HG03280 (cell line): ENCODE results near the gene VAV2.

ENCODE experiments used
- ATAC-seq: cut with Tn5 transposase; IDR thresholded peaks from one replicate; pipeline ENCODE4 v1.9.1; 2021; ENCODE audit warnings: mild to moderate bottlenecking, moderate library complexity; ENCODE audit not compliant: unreplicated experiment

The VAV2 gene

DNA sequence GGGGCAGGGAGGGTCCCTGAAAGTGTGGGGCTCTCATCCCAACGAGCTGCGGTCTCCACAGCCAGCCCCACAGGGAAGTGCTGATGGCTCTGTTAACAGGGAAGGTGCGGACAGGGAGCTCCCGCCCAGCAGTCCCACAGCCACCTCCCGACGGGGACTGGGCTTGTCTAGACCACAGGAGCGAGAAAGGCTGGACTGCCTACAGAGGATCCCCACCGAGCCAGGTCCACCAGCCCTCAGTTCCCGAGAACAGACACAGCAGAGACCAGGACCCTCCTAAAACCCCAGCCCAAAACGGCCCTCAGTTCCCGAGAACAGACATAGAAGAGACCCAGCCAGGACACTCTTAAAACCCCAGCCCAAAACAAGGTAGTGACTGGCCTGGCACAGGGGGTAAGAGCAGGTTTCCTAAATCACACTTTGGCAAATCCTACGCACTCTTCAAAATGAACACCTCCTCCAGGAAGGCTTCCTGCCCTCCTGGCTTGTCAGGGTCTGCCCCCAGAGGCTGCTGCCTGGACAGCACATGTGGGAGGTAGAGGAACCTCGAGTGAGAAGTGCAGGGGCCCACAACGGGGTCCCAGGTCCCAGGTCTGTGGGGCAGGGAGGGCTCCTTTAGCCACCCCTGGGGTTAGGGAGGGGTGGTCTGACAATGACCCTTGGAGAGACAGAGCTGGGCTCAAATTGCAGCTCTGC is 167.9 kb downstream of the VAV2 start:
- no peak for ATAC-seq

DNA sequence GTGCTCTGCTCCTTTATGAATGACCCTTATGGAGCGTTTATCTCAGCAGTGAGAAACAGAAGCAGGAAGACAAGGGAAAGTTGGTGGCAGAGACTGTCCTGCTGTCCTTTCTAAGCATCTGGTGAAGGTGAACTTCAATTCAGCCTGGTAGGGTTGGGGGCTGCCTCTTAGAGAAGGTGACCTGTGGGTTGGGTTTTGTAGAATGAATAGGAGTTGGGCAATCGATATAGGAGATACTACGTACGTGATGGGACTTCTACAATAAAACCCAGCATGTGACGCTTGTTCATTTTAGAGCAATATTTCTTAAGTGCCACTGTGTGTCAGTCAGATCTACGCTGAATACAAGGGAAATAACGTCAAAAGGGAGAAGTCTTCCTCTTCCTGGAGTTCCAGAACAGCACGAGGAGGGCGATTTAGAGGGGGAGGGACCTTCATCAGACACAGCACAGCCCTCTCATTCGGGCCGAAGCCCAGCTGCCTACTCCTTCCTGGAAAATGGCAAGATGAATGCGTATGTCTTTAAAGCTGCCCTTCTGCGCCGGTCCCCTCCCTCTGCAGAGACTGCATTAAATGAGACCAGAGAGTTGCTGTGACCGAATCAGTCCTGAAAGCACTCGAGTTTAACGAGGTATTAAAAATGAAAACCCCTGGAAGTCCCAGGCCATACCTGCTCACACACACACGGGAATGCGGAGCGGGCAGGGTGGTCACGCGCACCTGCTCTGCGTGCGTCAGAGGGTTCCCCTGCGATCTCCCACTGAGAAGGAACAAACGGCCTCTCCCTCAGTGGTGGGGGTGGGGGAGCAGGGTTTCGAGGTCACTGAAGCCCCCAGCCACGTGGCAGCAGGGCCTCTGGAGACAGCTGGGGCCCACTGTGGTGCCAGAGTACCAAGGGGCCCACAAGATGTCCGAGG is 168.7 kb downstream of the VAV2 start:
- ATAC-seq = no peak

DNA sequence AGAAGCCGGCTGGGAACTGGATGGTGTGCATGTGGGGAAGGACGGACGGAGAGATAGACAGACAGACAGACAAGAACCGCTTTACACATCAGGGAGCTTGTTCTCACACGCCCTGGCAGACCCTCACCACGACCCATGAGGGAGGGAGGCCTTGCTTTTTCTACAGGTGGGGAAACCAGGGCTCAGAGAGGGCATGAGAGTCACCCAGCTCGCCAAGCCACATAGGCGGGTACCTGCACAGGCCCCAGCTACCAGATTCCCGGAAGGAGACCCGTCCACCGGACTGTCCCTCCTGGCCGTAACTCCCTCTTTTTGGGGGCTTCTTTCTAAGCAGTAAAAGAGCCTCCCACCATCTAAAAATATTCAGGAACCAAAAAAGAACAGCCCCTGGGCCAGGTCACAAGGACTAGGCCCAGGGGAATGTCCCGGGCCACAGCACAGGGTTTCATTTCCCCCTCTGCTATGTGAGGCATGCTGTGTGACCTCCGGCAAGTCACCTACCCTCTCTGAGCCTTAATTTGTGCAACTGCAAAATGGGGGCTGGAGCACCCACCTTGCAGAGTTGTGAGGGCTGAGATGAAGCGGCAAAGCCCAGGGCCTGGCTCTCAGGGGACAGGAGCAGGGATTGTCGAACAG is 169.6 kb downstream of the VAV2 start:
- peak; percentile 37 for ATAC-seq

DNA sequence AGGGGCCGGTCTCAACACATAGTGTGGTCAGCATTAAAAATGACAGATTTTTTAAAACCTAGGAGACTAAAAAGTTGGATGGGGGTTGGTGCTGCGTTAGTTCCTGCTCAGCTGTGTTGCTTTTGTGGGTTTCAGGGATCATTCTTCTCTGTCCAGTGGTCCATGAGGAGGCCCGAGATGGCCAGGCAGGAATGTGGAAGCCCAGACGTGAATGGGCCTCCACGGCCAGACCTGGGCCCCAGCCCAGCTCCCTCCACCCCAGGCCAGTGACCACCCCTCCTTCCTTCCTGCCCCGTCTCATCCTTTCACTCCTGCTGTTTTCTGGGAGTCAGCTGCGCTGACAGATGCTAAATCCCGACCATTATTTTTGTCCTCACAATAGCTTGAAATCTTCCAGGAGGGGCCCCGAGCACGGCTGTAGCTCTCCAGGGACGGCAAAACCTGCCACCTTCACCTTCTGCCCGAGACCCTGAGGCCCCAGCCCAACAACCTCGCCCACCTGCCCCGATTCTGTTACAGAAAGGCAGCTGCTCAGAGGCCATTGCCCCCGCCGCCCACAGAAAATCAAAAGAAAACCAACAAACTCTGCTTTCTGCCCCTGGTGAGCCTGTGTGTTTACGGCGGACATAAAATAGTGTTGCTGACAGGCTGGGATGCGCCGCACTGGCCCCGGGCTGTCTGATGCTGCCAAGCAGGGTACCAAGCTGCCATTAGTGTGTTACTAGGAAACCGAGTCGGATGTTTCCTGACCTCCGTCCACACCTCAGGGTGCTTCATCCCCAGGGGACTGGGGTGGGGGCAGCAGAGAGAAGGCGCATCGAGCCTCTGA is 170.3 kb downstream of the VAV2 start:
- no peak for ATAC-seq

DNA sequence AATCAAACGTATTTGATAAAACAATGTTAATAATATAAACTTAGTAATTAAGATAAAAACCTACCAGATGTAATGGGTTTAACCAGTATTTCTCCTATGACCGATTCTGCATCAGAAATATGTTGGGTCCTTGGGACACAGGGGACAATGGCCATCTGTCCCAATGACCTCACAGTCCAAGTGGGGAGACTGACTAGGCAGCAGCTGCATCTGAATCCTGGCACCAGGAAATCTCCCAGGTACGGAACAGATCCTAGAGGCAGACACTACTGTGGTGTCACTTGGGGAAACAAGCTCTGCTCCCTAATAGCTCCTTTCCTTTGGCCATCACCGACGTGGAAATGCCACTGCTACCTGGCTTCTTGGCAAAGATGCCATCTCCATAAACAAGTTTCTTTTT is 172.2 kb downstream of the VAV2 start:
- ATAC-seq = no peak

DNA sequence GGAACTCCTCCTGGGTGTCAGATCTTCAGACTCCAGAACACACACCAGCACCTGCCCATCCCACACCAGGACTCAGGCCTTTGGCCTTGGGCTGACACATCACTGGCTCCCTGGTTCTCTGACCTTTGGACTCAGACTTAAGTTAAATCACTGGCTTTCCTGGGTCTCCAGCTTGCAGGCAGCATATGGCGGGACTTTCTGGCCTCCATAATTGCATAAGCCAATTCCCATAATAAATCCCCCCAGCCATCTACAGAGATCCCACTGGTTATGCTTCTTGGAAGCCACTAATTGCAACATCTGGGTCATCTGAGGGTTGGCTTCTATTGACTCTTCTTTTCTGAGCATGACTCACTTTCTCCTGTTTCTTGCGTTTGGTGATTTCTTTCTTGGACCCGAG is 173.7 kb downstream of the VAV2 start:
- no peak for ATAC-seq

DNA sequence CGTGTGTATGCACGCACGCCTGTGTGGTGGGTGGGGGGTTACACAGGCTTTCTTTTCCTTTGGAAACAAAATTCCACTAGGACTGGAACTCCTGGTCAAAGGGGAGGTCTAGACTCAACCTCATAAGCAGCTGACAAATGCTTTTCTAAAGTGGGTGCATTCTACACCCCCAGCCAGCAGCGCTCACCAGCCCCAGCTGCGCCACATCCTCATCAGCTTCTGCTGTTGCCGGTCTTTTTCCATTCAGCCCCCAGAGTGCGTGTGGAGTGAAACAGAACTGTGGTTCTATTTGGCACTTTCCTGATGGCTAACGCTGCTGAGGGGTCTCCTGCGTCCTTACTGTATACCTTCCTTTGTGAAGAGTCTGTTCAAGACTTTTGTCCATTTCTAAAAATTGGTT is 176.3 kb downstream of the VAV2 start:
- ATAC-seq = no peak

DNA sequence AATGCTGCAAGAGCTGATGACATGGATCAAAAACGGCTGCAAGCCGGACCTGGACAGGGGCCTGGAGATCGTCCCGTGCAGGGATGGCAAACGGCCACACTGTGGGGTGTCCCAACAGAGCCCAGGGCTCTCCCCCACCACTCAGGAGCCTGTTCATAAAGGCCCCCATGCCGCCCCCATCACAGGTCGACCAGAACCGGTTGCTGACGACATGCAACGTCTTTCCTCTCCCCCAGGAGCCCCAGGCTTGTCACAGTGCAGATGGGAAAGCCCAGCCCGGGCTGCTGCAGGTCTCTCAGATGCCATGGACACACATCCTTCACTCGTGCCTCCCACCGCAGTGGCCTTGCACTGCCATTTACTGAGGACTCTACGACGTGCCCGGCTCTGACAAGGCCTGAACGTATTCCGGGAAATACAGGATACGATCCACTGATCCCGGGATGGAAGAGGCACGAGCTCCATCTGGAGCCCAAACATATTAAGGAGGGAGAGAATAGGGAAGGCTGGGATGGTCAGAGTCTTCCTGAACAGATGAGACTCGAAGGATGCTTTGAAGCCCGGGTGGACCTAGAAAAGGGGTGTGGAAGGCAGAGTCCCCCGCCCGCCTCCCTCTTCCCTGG is 177.4 kb downstream of the VAV2 start:
- ATAC-seq = no peak

DNA sequence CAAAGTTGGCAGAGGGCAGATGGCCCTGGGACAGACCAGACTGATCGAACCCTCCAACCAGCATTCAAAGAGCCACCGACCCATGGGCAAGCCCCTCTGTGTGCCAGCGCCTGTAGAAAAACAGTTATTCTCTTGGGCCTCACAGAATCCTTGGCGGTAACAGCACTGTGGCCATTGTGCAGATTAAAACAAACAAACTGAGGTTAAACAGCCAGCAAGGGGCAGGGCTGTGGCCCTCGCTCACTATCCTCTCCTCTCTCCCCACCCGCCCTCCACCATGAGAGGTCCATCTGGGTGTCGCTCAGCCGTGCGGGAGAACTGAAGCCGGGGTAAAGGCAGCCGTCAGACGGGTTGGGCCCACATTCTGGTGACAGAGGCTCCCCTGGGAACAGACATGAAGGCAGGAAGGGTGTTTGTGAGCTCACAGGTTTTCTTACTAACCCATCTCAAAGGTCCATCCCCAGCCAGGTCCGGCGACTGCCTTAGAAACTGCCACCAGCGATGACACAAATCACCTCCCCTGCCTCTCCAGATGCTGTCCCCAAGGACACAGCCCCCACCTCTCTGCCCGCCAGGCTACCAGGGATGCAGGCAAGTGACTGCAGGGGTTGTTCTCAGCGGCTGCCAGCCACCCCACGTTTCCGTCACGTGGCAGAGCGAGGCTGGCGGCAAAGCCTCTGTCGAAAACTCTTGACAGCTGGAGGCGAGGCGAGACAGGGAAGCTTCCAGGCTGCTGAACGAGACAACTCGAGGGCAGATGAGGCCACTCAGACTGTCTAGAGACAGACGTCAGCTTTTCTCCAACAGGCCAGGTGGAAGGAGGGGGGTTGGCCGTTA is 178.2 kb downstream of the VAV2 start:
- no peak for ATAC-seq

DNA sequence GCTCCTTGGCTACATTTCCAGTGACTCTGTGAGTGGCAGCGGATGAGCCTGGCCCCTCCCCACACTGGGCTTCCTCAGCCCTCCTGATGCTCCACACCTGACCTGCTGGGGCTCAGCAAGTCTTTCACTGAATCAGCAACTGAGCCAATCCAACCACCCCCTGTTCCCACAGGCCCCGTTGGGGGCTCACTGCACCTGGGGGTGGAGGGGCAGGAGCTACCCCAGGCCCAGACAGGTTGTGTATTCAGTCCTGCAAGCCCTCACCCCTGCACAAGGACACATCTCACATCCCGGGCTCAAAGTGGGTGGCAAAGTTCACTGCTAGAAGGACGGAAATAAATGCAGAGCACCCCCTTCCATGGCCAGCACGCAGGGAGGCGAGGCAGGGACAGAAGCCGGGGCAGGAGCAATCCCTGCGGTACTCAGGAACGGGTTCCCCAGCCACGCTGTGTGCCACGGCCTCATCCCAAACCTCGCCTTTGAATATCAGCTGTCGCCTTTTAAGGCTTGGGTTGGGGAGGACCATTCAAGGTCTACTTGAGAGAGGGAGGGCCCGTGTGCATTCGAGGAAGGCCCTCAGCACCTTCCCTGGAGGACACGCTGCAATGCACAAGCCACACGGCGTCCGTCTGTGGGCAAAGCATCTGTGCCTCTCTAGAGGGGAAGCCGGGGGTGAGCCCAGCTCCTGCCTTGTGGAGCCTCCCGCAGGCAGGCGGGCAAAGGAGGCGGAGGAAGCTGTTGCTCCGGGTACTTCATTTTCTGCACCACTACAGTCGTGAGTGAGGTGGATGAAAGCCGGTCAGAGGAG is 179.0 kb downstream of the VAV2 start:
- no peak for ATAC-seq

DNA sequence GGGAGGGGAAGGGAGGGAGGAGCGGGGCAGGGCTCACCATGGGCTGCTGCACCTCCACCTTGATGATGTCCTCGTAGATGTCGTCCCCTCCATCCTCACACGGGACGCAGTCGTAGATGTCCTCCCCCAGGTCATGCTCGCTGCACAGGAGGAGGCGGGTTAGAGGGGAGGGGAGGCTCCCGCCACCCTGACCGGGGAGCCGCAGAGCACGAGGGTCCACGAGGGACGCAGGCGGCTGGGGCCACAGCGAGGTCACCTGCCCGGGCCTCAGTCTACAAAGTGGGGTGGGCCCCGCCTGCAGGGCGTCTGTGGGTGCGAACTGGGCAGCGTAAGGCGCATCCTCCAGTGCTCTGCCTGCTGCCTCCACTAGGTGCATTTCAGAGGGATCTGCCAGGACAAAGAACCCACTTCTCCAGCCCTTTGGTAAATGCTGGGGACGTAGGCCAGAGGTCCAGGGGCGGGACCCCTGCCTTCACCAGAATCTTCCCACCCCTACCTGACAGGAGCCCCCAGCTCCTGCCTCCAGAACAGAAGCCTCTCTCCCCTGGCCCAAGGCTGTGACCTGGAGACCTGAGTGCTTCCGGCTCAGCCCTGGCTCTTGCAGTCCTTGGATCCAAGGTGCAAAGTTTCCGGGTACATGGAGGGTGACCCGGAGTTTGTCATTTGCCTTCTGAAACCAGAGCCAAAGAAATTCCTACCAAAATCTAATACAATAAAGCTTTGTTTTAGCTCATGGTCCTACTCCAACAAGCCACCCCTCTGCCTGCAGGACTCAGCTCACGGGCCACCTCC is 179.9 kb downstream of the VAV2 start:
- ATAC-seq = no peak

DNA sequence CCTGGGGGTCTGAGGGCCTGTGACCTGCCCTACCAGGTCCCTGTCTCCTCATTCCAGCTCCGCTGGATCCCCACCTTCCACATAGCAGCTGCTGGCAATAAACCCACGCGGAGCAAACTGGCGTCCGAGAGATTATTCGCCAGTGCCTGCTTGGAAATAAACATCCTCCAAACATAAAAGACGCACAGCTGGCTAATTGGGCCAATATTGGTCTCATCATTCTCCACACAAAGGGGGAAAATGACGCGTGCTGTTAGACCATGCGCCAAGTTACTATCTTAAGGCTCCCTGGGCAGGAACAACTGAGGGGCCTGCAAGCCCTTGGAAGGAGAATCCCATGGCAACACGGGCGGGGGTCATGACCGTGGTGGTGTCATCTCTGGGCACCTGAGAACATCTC is 180.7 kb downstream of the VAV2 start:
- no peak for ATAC-seq

DNA sequence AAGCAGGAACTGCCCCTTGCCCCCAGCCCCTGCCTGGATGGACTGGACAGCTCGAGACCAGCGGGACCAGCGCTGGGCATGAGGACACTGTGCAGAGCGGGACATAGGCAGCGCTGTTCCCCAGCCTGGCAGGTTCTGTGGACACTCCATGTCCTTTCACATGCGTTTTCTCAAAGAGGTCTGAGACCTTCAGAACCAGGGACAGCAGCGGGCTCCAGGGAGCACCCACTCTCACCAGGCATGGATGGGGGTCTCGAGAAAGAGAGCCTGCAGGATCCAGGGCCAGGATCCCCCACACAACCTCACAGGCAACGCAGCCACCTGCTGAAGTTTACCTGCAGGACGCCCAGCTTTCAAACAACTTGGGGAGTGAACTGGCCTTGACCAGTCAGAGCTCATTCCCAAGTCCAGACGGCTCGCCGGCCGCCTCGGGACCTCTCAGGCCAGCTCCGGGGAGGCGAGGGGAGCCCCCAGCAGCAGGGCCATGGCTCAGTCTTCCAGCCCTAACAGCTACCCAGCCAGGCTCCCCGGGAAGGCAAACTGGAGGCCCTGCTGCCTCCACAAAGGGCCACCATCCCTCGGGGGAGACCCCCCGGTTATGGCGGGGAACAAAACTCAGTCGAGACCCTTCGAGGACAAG is 181.4 kb downstream of the VAV2 start:
- no peak for ATAC-seq

DNA sequence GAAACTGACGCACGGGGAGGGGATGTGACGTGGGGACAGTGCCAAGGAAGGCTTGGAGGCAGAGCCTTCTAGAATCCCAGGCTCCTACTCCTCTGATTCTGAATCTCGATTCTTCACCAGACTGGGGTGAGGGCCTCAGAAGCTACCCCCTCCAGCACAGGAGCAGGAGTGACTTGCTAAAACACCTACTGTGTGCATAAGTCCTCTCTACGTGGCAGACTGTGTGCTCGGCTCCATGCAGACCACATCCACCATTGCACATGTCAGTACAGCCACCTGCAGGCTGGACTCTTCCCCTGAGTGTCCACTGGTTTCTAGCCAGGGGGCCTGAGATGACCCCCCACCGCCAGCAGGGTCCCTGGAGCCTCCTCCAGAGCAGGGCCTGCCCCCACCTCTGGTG is 182.8 kb downstream of the VAV2 start:
- ATAC-seq = no peak

DNA sequence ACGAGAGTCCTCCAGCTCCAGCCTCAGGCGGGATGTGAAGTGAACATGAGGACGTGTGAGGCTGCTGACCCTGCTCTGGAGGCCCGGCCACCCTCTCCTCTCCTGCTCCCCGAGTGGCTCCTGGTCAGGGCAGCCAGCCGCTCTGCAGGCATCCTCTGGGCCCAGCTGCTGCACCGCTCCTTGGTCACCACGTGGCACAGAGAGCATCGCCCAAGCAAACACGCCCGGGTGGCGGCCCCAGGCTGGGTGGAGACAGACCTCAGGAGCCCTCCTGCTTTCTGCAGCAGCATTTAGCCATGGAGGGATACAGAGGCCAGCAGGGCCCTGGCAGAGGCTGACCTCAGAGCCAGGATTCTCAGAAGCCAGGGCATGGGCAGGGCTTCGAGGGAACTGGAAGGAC is 184.3 kb downstream of the VAV2 start:
- no peak for ATAC-seq

DNA sequence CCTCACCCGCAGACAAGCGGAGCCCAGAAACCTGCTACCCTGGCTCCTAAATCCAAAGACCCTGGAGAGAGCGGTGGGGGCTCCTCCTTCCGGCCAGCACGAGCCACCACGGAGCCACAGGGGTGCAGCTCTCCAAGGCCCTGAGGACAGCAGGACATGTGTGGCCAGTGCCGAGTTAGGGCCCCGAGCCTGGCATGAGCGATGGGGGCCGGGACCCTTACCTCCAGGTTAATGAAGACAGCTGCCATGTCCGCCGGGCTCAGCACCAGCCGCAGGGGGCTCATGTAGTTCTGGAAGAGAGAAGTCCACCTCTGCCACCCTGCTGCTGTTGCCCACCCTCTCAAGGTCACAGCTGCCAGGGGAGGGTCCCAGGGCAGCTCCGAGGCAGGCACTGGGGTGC is 185.1 kb downstream of the VAV2 start:
- no peak for ATAC-seq

DNA sequence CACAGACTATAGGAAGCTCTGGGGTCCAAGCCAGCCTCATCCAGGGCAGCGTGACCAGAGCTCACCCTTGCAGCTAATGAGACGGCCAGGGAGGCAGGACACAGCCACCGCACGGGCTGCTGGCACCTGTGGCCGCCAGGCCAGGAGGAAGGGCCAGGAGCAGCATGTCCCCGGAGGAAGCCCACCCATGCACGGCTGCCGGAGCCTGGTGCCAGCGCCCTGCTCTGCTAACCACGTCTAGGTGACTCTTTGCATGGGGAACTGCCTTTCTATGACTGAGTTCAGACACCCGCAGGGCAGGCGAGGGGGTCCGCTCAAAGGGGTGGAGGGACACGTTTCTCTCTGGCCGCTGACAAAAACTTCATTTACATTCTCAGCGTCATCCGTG is 185.5 kb downstream of the VAV2 start:
- no peak for ATAC-seq
